Breast epithelium (tissue), 4 donors: ENCODE measurements around the gene SIAH1. TPM values are rescaled to one million over a fixed set of nuclear protein-coding genes. Genes with fewer than 3 reads are reported as not detected.

ENCODE experiments used
- DNase-seq, 2 donors: peaks; one replicate each; pipeline ENCODE4 v3.0.0-alpha.2; 2019; ENCODE audit warnings: low spot score in 2 of 2
- H3K27ac ChIP-seq, 2 donors: fragments of 200-600 bp; sonication (generic) in 1 of 2; one replicate each; pipeline ENCODE4 v1.5.1; 2016 to 2019; ENCODE audit warnings: mild to moderate bottlenecking in 1 of 2
- H3K27me3 ChIP-seq, 2 donors: fragments of 200-600 bp; sonication (generic) in 1 of 2; one replicate each; pipeline versions ENCODE4 v1.5.1 to v1.6.0; 2017 to 2019; ENCODE audit warnings: control low read depth in 1 of 2, mild to moderate bottlenecking in 1 of 2
- H3K36me3 ChIP-seq: fragments of 200-600 bp; one replicate; pipeline ENCODE4 v1.5.1; 2019
- H3K4me1 ChIP-seq, 2 donors: fragments of 200-600 bp; sonication (generic); one replicate each; pipeline ENCODE4 v1.5.1; 2016 to 2019; ENCODE audit warnings: control low read depth in 1 of 2
- H3K4me3 ChIP-seq, 3 donors: fragments of 200-600 bp; sonication (generic); 1 replicate in 2 of 3; 2 replicates in 1 of 3; pipeline ENCODE4 v1.5.1; 2016 to 2019; ENCODE audit warnings: mild to moderate bottlenecking in 3 of 3, moderate library complexity in 2 of 3
- H3K9me3 ChIP-seq, 2 donors: fragments of 200-600 bp; sonication (generic) in 1 of 2; one replicate each; pipeline ENCODE4 v1.5.1; 2016 to 2019; ENCODE audit warnings: control low read depth in 1 of 2
- POLR2A ChIP-seq: fragments of 450-650 bp; IDR thresholded peaks from one replicate; pipeline ENCODE4 v1.6.1; 2016; ENCODE audit warnings: antibody characterized with exemption, mild to moderate bottlenecking, moderate library complexity
- POLR2AphosphoS5 ChIP-seq, 3 donors: sonication (generic); formaldehyde crosslinking; IDR thresholded peaks; one replicate each; pipeline ENCODE4 v1.6.1; 2017; ENCODE audit warnings: antibody characterized with exemption in 3 of 3
- intact Hi-C: fragments of 100-400 bp; cut with DNase I; formaldehyde crosslinking; loops from one replicate; pipeline ENCODE4 v1.15.1; 2023; ENCODE audit warnings: low total_unique reads
- total RNA-seq, 3 donors: library from RNA; depleted of rRNA; stranded (reverse); fragments of >200 nt; gene quantifications; one replicate each; pipeline ENCODE4 v1.1.0, GENCODE V29; 2016
- TF ChIP-seq, protein P1 (sequence below), 3 donors: fragments of 450-650 bp; IDR thresholded peaks; one replicate each; pipeline ENCODE4 v1.5.1; 2016 to 2017; ENCODE audit warnings: antibody characterized with exemption in 3 of 3, mild to moderate bottlenecking in 3 of 3, moderate library complexity in 3 of 3

SIAH1 gene
- total RNA-seq, 3 donors from 2014 or later, result 36.2 to 45.2 (median 44.2) TPM

DNA sequence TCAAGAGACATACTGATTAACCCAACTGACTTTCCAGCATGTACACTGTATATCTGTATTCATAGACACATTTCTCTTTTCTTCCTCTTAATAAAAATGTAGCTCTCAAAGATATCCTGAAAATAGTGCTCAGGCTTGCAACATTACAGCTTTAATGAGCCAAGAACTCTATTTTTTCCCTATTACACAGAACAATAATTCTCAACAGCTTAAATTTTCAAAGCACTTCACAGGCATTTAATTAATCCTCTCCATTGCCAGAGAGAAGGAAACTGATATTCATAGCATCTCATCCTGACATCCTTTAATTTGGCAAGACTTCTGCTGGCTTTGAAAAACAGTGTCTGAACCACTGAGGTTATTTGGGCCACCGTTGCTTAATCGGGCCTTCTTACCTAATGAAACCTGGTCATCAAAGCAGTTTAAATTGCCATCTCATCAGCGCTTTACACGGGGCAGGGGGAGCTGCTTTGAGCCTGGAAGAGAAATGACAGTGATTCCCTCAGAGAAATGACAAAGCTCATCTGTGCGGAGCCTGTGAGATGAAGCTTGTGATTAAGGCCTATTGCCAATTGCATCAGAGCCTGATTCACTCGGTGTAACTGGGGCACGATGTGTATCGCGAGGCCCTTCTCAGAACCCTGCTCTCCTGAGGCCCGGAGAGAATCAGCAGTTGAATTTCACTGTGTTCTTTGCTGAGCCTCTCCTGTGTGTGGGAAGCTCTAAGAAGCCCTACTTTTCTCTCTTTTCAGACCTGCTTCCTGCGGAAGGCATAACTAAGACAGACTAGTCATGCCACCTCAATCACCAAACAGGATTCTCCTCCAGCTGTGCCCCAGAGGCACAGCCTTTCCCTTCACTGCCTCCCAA is 8.5 kb upstream of the SIAH1 start:
- Histone ChIP-seq H3K4me1 (no peaks in the 10 kb centered on the region), H3K4me3 (no peak overlapping the region), H3K27me3 (no peaks in the 10 kb centered on the region), H3K36me3 (no peaks in the 10 kb centered on the region), H3K9me3 (no peaks in the 10 kb centered on the region), H3K27ac (peak overlapping the region; percentile 65 to 89)
- DNase-seq, result peak in 1 of 2 donors; percentile 45
- intact Hi-C loops, result no loop called here
- TF ChIP-seq, protein P1, sequence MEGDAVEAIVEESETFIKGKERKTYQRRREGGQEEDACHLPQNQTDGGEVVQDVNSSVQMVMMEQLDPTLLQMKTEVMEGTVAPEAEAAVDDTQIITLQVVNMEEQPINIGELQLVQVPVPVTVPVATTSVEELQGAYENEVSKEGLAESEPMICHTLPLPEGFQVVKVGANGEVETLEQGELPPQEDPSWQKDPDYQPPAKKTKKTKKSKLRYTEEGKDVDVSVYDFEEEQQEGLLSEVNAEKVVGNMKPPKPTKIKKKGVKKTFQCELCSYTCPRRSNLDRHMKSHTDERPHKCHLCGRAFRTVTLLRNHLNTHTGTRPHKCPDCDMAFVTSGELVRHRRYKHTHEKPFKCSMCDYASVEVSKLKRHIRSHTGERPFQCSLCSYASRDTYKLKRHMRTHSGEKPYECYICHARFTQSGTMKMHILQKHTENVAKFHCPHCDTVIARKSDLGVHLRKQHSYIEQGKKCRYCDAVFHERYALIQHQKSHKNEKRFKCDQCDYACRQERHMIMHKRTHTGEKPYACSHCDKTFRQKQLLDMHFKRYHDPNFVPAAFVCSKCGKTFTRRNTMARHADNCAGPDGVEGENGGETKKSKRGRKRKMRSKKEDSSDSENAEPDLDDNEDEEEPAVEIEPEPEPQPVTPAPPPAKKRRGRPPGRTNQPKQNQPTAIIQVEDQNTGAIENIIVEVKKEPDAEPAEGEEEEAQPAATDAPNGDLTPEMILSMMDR (IDR thresholded peaks at IDR 0.05), result no peak
- peak; percentile 57 to 86 (median 65) for TF ChIP-seq POLR2AphosphoS5 (IDR thresholded peaks at IDR 0.05)

DNA sequence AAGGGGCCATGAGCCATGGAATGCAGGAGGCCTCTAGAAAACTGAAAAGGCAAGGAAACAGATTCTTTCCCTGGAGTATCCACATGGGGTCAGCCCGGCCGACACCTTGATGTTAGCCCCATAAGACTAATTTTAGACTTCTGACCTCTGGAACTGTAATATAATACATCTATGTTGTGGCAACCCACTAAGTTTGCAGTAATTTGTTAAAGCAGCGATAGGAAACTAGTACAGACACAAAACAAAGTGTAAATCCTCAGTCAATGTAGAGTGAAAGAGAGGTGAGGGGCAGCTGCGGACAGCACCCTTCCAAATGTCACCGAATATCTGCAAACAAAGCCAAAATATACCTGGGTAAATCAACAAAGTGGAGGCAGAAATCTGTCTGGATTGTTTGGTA is 7.2 kb upstream of the SIAH1 start:
- no peaks in the 10 kb centered on the region for H3K36me3 ChIP-seq

DNA sequence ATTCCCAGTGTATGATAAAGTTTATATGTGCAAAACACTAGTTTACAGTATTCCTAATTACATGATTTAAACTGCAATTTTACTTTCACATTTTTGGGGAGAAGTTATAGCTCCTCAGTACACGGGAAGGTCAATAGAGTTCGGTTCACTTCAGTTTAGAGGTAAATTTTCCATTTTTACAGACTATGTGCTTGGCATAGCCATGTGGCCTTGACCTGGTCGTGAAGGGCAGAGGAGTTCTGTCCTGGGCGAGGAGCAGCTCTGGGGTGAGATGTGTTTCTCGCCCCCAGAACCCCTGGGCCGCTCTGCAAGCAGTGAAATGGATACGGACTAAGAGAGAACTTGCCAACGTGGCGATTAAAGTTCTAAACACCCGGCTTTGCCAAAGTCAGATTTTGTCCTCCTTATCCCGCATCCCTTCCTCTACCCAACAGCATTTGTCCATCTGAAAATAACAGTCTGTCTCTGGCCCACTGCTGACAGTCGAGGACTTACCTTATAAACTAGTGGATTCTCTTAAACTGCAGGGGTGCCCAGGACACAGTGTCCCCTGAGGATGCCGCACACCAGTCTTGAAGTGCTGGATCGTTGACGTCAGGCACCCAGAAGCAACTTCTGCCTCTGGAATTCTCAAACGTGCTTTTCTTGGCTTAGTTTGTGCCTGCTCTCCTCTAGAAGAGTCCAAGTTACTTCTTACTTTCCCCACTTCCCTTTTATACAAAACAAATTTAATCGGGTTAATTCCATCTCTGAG is 1.5 kb upstream of the SIAH1 start:
- no peak overlapping the region for H3K4me3 ChIP-seq
- H3K27ac ChIP-seq, result no peak overlapping the region
- intact Hi-C loops, result no loop called here
- peaks cover 0 to 11% of the 10 kb centered on the region in 2 donors for H3K4me1 ChIP-seq
- H3K9me3 ChIP-seq, result no peaks in the 10 kb centered on the region
- no peaks in the 10 kb centered on the region for H3K27me3 ChIP-seq
- no peak for TF ChIP-seq POLR2A
- TF ChIP-seq, protein P1 (IDR thresholded peaks at IDR 0.05), result no peak
- H3K36me3 ChIP-seq, result no peaks in the 10 kb centered on the region
- DNase-seq, result no peak

More for the DNA sequence above, 7.2 kb upstream of the SIAH1 start:
- no peaks in the 10 kb centered on the region for H3K4me1 ChIP-seq
- intact Hi-C loops, result no loop called here
- H3K9me3 ChIP-seq, result no peaks in the 10 kb centered on the region
- H3K4me3 ChIP-seq, result no peak overlapping the region
- TF ChIP-seq POLR2A, result no peak
- TF ChIP-seq POLR2AphosphoS5 (IDR thresholded peaks at IDR 0.05), result no peak
- TF ChIP-seq, protein P1 (IDR thresholded peaks at IDR 0.05), result no peak
- H3K27ac ChIP-seq, result no peak overlapping the region
- H3K27me3 ChIP-seq, result no peaks in the 10 kb centered on the region
- DNase-seq, result no peak

DNA sequence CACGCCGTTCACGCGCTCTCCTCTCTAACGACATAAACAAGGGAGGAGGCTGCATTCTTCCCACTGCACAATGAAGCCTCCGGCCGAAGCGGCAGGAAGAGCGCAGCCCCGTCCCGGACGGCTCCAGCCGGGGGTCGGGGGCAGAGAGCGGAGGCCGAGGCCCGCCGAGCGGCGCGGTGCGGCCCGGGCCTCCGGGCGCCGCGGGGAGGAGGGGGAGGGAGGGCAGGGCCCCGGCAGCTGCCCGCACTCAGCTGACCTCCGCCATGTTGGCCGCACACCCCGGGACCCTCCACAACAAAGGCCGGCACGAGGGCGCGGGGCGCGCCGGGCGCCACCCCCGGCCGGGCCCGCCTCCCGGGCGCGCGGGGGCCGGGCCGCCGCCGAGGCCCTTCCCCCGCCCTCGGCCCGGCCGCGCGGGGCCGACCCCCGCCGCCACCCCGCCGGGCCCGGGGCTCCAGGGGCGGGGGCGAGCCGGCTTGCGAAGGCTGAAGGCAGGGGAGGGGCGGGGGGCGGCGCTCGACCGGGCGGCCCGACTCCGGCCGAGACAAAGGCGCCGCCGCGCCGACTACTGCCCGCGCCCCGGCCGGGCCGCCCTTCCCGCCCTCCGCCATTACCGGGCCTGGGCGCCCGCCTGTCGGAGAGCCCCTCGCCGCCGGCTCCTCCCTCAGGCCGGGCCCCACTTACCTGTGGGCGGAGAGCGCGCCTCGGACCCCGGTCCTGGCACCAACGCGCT is 527 bp downstream of the SIAH1 start:
- intact Hi-C loops, result no loop called here
- H3K27ac ChIP-seq, result peak overlapping the region; percentile 100
- H3K4me3 ChIP-seq, result peak overlapping the region; percentile 91 to 93 (median 92)
- DNase-seq, result peak; percentile 44 to 55
- H3K4me1 ChIP-seq, result peaks cover 0 to 11% of the 10 kb centered on the region in 2 donors
- H3K27me3 ChIP-seq, result no peaks in the 10 kb centered on the region
- H3K36me3 ChIP-seq, result no peaks in the 10 kb centered on the region
- H3K9me3 ChIP-seq, result no peaks in the 10 kb centered on the region
- TF ChIP-seq POLR2A, result no peak
- TF ChIP-seq POLR2AphosphoS5 (IDR thresholded peaks at IDR 0.05), result peak in 2 of 3 donors; percentile 10 to 25

DNA sequence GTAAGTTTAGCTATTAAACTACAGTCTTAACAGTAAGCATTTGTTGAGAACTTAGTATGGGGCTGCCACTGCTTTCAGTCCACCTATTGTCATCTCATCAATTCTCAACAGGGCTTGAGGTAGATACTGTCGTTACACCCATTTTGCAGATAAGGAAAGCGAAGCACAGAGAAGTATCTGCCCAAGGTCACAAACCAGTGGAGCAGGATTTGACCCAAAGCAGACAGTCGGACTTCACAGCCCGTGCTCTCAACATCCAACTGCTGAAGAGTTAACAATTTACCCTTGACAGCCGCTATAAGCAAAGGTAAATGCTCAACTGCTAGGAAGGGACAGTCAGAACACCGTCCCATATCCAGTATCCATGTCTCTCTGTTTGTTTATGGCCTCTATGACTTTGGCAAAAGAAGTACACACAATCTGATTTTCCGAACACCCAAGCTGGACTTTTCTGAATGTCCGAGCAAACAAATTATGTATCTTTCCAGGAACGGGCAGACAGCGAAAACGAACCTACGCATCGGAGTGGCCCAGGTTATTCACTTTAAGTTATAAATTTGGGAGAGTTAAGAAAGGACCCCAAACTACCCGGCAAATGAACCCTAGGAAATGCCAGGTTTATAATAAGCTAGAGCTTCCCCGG is 1.2 kb downstream of the SIAH1 start:
- H3K36me3 ChIP-seq, result no peaks in the 10 kb centered on the region
- DNase-seq, result no peak
- H3K4me1 ChIP-seq, result peaks cover 0 to 16% of the 10 kb centered on the region in 2 donors
- H3K4me3 ChIP-seq, result peak overlapping the region; percentile 91 to 93 (median 92)
- no peaks in the 10 kb centered on the region for H3K27me3 ChIP-seq
- peak overlapping the region; percentile 100 for H3K27ac ChIP-seq
- H3K9me3 ChIP-seq, result no peaks in the 10 kb centered on the region
- intact Hi-C loops, result no loop called here
- TF ChIP-seq POLR2AphosphoS5 (IDR thresholded peaks at IDR 0.05) (peak in 2 of 3 donors; percentile 3 to 10), POLR2A (no peak)
